ENCODE data around the gene PCDHA9.
"Not testable (repeated sequence)": the region's sequence is repeated elsewhere in the genome, so short reads cannot be mapped to it uniquely, and the experiment has no call there.

The PCDHA9 gene

GRCh38 chr5:140848139-140849102, at the start of gene PCDHA9:
Gene PCDHA9, plus strand, starts transcription at chr5:140848382. Its CDS starts 114 bp downstream, at chr5:140848496.
- not testable (repeated sequence) for DNase-seq

GRCh38 chr5:140800816-140801493, 47.2 kb upstream of the PCDHA9 start, which contains the start of gene PCDHA3:
Gene PCDHA3, plus strand, starts transcription at chr5:140801057.
- no peak for DNase-seq

- DNase-seq = no peak
These were observed 46.7 kb upstream of the PCDHA9 start for GRCh38 chr5:140801494-140801841.

GRCh38 chr5:140802381-140802780, 45.8 kb upstream of the PCDHA9 start:
- DNase-seq = not testable (repeated sequence)

- no peak for DNase-seq
These were observed 45.4 kb upstream of the PCDHA9 start for GRCh38 chr5:140802781-140803271.

- DNase-seq = no peak
These were observed 41.1 kb upstream of the PCDHA9 start, which contains the start of gene PCDHA4 for GRCh38 chr5:140806834-140807775. Gene PCDHA4, plus strand, starts transcription at chr5:140807068.

GRCh38 chr5:140808241-140808888, 39.8 kb upstream of the PCDHA9 start:
- DNase-seq = not testable (repeated sequence)

- no peak for DNase-seq
These were observed 39.3 kb upstream of the PCDHA9 start for GRCh38 chr5:140808889-140809291.

- no peak for DNase-seq
These were observed 26.6 kb upstream of the PCDHA9 start, which contains the start of gene PCDHA5 for GRCh38 chr5:140821375-140822280. Gene PCDHA5, plus strand, starts transcription at chr5:140821613.

DNA sequence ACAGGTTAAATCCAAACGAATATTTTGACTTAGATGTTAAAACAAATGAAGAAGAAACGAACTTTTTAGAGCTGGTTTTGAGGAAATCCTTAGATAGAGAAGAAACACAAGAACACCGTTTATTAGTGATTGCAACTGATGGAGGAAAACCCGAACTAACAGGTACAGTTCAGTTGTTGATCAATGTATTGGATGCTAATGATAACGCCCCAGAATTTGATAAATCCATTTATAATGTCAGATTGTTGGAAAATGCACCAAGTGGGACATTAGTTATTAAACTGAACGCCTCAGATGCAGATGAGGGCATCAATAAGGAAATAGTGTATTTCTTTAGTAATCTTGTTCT, 25.9 kb upstream of the PCDHA9 start:
- DNase-seq = no peak

DNA sequence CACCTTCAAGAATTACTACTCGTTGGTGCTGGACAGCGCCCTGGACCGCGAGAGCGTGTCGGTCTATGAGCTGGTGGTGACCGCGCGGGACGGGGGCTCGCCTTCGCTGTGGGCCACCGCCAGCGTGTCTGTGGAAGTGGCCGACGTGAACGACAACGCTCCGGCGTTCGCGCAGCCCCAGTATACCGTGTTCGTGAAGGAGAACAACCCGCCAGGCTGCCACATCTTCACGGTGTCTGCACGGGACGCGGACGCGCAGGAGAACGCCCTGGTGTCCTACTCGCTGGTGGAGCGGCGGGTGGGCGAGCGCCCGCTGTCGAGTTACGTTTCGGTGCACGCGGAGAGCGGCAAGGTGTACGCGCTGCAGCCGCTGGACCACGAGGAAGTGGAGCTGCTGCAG, 25.2 kb upstream of the PCDHA9 start:
- not testable (repeated sequence) for DNase-seq

DNA sequence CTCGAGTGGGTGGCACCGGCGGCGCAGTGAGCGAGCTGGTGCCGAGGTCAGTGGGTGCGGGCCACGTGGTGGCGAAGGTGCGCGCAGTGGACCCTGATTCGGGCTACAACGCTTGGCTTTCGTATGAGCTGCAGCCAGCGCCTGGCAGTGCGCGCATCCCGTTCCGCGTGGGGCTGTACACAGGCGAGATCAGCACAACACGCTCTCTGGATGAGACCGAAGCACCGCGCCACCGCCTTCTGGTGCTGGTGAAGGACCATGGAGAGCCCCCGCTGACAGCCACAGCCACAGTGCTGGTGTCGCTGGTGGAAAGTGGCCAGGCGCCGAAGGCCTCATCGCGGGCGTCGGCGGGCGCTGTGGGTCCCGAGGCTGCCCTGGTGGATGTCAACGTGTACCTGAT, 24.7 kb upstream of the PCDHA9 start:
- no peak for DNase-seq

DNA sequence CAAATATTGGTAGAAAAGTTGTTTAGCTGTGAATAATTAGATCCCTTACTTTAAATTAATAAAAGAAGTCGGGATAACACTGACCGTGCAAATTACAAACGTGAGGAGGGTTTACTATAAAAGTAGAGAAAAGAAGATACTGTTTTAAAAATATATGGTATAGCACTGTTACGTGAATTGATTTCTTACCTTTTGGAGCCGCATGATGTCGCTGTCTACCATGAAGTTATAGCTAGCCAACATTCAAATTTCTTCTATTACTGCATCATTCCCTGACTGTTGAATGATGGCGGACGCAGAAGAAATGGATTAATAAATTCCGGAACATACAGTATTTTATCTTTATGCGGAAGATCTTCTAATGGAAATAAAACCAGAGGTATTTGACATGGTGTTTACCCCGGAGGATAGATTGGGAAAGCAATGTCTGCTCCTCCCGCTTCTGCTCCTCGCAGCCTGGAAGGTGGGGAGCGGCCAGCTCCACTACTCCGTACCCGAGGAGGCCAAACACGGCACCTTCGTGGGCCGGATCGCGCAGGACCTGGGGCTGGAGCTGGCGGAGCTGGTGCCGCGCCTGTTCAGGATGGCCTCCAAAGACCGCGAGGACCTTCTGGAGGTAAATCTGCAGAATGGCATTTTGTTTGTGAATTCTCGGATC, 20.3 kb upstream of the PCDHA9 start, which contains the start of gene PCDHA6:
Gene PCDHA6 (plus strand): TSS at position 257 of the 658 bp plus-strand sequence. CDS start 132 bp downstream, at position 389.
- no peak for DNase-seq

DNA sequence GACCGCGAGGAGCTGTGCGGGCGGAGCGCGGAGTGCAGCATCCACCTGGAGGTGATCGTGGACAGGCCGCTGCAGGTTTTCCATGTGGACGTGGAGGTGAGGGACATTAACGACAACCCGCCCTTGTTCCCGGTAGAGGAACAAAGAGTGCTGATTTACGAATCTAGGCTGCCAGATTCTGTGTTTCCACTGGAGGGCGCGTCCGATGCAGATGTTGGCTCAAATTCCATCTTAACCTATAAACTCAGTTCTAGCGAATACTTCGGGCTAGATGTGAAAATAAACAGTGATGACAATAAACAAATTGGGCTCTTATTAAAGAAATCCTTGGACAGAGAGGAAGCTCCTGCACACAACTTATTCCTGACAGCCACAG, 19.8 kb upstream of the PCDHA9 start:
- peak; percentile 7 for DNase-seq

GRCh38 chr5:140829511-140830501, 18.4 kb upstream of the PCDHA9 start:
- not testable (repeated sequence) for DNase-seq

DNA sequence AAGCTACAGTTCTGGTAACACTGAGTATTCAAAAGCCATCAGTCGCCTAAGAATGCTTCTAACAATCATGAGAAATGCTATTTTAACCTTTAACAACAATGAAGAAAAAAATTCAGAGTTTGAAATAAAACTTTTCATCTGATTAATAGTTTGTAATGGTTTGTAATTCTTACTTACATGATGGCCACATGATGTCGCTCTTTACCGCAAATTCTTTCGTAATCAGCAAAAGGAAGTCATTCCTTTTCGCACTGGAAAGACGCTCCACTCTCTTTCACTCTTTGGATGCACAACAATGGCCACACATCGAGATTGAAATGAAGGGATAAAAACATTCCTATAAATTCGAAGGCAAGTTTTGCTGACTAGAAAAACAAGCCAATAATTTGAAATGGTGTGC, 14.2 kb upstream of the PCDHA9 start, which contains the start of gene PCDHA7:
Gene PCDHA7 (plus strand): TSS at position 277 of the 400 bp plus-strand sequence. CDS start 115 bp downstream, at position 392.
- DNase-seq = no peak

- not testable (repeated sequence) for DNase-seq
These were observed 13.7 kb upstream of the PCDHA9 start for GRCh38 chr5:140834439-140835008.
